ENCODE results near the gene PNLIPRP2. TPM values are rescaled to one million over a fixed set of nuclear protein-coding genes. Genes with fewer than 3 reads are reported as not detected.

The PNLIPRP2 gene
- total RNA-seq, 2 donors from 2014 or later, result not detected

DNA sequence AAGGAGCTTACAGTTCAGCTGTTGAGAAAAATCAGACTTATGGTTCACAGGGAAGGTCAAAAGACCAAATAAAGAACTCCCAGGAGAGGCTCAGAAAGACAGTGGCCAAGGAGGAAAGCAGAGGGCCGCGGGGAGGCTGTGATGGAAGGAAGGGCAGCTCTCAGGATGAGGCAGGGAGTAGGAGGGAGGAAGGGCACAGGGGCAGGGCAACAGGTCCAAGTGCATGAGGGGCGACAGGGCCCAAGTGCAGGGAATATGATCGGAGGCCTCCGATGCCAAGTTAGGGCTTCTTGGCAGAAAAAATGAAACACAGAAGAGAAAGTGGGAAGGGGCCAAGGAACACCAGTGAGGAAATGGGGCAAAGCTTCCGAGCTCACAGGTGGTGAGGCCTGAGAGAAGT is 13.4 kb upstream of the PNLIPRP2 start:
- DNase-seq (ENCODE audit: low spot score), result no peak
- H3K9me3 ChIP-seq, result no peaks in the 10 kb centered on the region
- no peaks in the 10 kb centered on the region for H3K4me1 ChIP-seq (replicated peaks)
- H3K27ac ChIP-seq, result no peak overlapping the region
- peaks cover 4% of the 10 kb centered on the region for H3K27me3 ChIP-seq (replicated peaks; ENCODE audit: insufficient read depth)
- 82% methylated on average over 6 of the region's 6 CpGs for WGBS
- intact Hi-C loops (cut with DNase I), result no loop called here
- H3K36me3 ChIP-seq, result no peaks in the 10 kb centered on the region
- no peak overlapping the region for H3K4me3 ChIP-seq
- TF ChIP-seq POLR2AphosphoS5 (IDR thresholded peaks at IDR 0.05), result no peak
- TF ChIP-seq, protein P1, sequence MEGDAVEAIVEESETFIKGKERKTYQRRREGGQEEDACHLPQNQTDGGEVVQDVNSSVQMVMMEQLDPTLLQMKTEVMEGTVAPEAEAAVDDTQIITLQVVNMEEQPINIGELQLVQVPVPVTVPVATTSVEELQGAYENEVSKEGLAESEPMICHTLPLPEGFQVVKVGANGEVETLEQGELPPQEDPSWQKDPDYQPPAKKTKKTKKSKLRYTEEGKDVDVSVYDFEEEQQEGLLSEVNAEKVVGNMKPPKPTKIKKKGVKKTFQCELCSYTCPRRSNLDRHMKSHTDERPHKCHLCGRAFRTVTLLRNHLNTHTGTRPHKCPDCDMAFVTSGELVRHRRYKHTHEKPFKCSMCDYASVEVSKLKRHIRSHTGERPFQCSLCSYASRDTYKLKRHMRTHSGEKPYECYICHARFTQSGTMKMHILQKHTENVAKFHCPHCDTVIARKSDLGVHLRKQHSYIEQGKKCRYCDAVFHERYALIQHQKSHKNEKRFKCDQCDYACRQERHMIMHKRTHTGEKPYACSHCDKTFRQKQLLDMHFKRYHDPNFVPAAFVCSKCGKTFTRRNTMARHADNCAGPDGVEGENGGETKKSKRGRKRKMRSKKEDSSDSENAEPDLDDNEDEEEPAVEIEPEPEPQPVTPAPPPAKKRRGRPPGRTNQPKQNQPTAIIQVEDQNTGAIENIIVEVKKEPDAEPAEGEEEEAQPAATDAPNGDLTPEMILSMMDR (IDR thresholded peaks at IDR 0.05), result no peak
- TF ChIP-seq POLR2A (IDR thresholded peaks at IDR 0.05), result no peak

DNA sequence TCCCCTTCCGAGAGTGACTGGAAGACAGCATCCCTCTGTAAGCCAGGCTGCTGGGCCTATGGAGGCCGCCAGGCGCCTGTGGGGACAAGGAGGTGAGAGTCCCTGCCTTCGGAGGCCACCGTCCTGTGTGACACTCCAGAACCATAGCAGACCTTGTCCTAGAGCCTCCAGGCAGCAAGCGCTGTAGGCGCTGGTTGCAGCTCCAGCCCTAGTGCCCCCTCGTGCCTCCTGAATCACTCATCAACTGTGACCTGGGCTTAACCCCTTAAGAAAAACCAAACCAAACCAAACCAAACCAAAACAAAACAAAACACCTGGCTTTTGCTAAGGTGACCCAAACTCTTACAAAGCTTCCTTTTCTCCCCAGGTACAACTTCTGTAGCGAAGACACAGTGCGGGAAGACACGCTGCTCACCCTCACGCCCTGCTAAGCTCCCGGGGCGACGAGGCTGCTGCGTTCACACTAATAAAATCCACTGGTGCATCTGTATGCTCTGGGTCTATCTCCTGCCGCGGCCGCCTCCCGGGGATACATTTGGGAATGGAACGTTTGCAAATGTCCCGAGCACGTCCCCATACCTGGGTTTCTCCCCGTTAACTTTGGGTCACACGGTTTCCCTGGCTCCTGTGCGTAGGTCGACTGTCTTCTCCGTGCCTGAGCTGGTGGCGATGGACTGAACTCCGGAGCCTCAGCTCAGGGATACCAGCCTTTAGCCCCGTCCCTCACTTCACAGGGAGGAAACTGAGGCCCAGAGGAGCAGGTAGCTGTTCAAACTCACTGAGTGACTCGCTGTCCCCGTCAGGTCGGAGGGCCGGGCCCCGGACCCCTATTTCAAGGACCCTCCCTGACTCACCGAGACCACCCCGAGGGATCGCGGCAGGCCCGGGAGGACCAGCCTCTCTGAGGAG is 11.8 kb upstream of the PNLIPRP2 start:
- TF ChIP-seq, protein P1 (IDR thresholded peaks at IDR 0.05), result no peak
- no peak for TF ChIP-seq POLR2AphosphoS5 (IDR thresholded peaks at IDR 0.05)
- TF ChIP-seq POLR2A (IDR thresholded peaks at IDR 0.05), result no peak
- H3K9me3 ChIP-seq, result no peaks in the 10 kb centered on the region
- no peak for DNase-seq (ENCODE audit: low spot score)
- WGBS, result 40% methylated on average over 36 of the region's 41 CpGs
- H3K36me3 ChIP-seq, result no peaks in the 10 kb centered on the region
- H3K27ac ChIP-seq, result no peak overlapping the region
- H3K4me1 ChIP-seq (replicated peaks), result no peaks in the 10 kb centered on the region
- H3K4me3 ChIP-seq, result no peak overlapping the region
- intact Hi-C loops (cut with DNase I), result no loop called here
- peaks cover 4% of the 10 kb centered on the region for H3K27me3 ChIP-seq (replicated peaks; ENCODE audit: insufficient read depth)

DNA sequence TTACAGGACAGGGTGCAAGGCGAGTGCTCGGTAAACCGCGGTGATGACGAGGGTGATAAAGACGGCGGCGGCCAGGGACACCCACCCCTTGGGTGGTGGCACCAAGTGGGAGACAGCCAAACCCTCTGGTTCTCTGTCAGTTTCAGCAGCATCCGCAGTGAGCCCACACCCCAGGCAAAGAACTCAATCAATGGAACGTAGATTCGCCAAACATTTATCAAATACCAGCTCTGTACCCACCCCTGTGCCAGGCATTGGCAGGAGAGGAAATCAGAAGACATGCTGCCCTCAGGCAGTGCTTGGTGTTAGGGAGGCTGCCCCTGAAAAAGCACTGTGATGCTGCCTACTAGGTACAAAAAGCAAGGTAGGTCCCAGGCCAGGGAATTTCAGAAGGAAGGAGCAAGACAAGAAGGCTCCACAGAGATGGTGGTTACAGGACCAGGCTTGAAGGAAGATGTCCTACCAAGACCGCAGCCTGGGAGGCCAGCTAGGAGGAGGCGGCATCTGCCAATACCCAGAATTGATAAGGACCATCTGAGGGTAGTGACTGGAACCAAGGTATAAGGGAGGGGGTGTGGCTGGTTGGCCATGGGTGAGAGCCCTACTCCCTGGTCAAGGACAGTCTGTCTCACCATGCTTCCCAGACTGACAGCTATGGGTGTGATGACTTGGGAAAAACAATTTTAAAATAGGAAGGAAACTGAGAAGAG is 10.2 kb upstream of the PNLIPRP2 start:
- no peak overlapping the region for H3K4me3 ChIP-seq
- TF ChIP-seq POLR2A (IDR thresholded peaks at IDR 0.05) (no peak), POLR2AphosphoS5 (IDR thresholded peaks at IDR 0.05) (no peak)
- TF ChIP-seq, protein P1 (IDR thresholded peaks at IDR 0.05), result no peak
- WGBS, result 94% methylated on average over 13 of the region's 13 CpGs

GRCh38 chr10:116611153-116611545 is 9.6 kb upstream of the PNLIPRP2 start:
- no peak overlapping the region for H3K27ac ChIP-seq
- WGBS, result 87% methylated on average over 3 of the region's 3 CpGs
- no peaks in the 10 kb centered on the region for H3K36me3 ChIP-seq
- intact Hi-C loops (cut with DNase I), result no loop called here
- DNase-seq (ENCODE audit: low spot score), result no peak
- no peak for TF ChIP-seq POLR2AphosphoS5 (IDR thresholded peaks at IDR 0.05)
- TF ChIP-seq, protein P1 (IDR thresholded peaks at IDR 0.05), result no peak
- no peak for TF ChIP-seq POLR2A (IDR thresholded peaks at IDR 0.05)
- H3K4me1 ChIP-seq (replicated peaks), result no peaks in the 10 kb centered on the region
- H3K4me3 ChIP-seq, result no peak overlapping the region
- peaks cover 4% of the 10 kb centered on the region for H3K27me3 ChIP-seq (replicated peaks; ENCODE audit: insufficient read depth)
- no peaks in the 10 kb centered on the region for H3K9me3 ChIP-seq

More for the DNA sequence above, 10.2 kb upstream of the PNLIPRP2 start:
- intact Hi-C loops (cut with DNase I), result no loop called here
- H3K4me1 ChIP-seq (replicated peaks), result no peaks in the 10 kb centered on the region
- H3K36me3 ChIP-seq, result no peaks in the 10 kb centered on the region
- peaks cover 4% of the 10 kb centered on the region for H3K27me3 ChIP-seq (replicated peaks; ENCODE audit: insufficient read depth)
- no peak for DNase-seq (ENCODE audit: low spot score)
- H3K27ac ChIP-seq, result no peak overlapping the region
- no peaks in the 10 kb centered on the region for H3K9me3 ChIP-seq

Measured in prostate gland (tissue), 2 donors.